SU-DHL-6 (cell line): Measurements from ENCODE around the gene ASGR1.

Source experiments
- EZH2phosphoT487 ChIP-seq: fragments of 200-600 bp; sonication (generic), shearing (Covaris generic); conservative IDR thresholded peaks from 2 replicates; pipeline ENCODE4 v1.6.1; 2018; ENCODE audit warnings: mild to moderate bottlenecking, antibody characterized with exemption, low read length, moderate library complexity, mixed read lengths
- TF ChIP-seq, protein P1 (sequence below): fragments of 200-600 bp; sonication (generic); IDR thresholded peaks from one replicate; pipeline ENCODE4 v1.5.1; 2017; ENCODE audit warnings: antibody characterized with exemption, mild to moderate bottlenecking, low read length, moderate library complexity; ENCODE audit not compliant: insufficient read depth, poor library complexity, severe bottlenecking

DNA sequence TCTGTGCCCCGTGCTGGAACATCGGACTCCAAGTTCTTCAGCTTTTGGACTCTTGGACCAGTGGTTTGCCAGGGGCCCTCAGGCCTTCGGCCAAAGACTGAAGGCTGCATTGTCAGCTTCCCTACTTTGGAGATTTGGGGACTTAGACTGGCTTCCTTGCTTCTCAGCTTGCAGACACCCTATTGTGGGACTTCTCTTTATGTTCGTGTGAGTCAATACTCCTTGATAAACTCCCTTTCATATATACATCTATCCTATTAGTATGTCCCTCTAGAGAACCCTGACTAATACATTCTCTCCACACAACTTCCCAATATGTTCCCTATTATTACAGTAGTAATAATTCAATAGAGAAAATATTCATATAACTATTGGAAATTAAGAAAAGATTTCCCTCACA lies 55.3 kb downstream of the ASGR1 start:
- TF ChIP-seq, protein P1, sequence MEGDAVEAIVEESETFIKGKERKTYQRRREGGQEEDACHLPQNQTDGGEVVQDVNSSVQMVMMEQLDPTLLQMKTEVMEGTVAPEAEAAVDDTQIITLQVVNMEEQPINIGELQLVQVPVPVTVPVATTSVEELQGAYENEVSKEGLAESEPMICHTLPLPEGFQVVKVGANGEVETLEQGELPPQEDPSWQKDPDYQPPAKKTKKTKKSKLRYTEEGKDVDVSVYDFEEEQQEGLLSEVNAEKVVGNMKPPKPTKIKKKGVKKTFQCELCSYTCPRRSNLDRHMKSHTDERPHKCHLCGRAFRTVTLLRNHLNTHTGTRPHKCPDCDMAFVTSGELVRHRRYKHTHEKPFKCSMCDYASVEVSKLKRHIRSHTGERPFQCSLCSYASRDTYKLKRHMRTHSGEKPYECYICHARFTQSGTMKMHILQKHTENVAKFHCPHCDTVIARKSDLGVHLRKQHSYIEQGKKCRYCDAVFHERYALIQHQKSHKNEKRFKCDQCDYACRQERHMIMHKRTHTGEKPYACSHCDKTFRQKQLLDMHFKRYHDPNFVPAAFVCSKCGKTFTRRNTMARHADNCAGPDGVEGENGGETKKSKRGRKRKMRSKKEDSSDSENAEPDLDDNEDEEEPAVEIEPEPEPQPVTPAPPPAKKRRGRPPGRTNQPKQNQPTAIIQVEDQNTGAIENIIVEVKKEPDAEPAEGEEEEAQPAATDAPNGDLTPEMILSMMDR: no peak
- TF ChIP-seq EZH2phosphoT487: no peak
